K562 (cell line): Measurements from ENCODE around the gene GATAD2B. TPM values are rescaled to one million over a fixed set of nuclear protein-coding genes. Genes with fewer than 3 reads are reported as not detected.

Source experiments
- ATAC-seq: fragments of 200-7000 bp; cut with Tn5 transposase; 3 replicates; pipeline ENCODE4 v1.9.1; 2020; ENCODE audit warnings: moderate library complexity
- BruUV-seq: library from RNA; stranded (reverse); fragments of 400-500 nt; replicated peaks from 2 replicates; lab custom pipeline; 2021; lab: Mats Ljungman, UMichigan
- CTCF ChIA-PET: fragments of 300-600 bp; formaldehyde crosslinking; extraction: SDS; loops from one replicate; lab custom pipeline; 2021; ENCODE audit warnings: low intra/inter-chr PET ratio; lab: Yijun Ruan, JAX
- POLR2A ChIA-PET: fragments of 300-600, 350-650 bp; sonication (Branson Sonifier 250); formaldehyde crosslinking; extraction: SDS; loops from one replicate; lab custom pipeline; 2021; ENCODE audit warnings: antibody characterized with exemption, inconsistent platforms; lab: Yijun Ruan, JAX
- DNase-seq, 4 experiments: peaks; one replicate each; pipeline versions ENCODE4 v3.0.0 to v3.0.0-alpha.2; 2011 to 2018; ENCODE audit warnings: low spot score in 3 of 4, mixed read lengths in 3 of 4; ENCODE audit errors: extremely low read depth in 1 of 4
- FAIRE-seq: peaks from 2 replicates; lab custom pipeline; 2011; peaks lifted over from hg19 to GRCh38; lab: Jason Lieb, UNC
- H2AFZ ChIP-seq: 2 replicates; pipeline ENCODE4 v1.6.0; 2011; ENCODE audit warnings: low read depth, low read length, control low read depth, inconsistent platforms
- H3K27ac ChIP-seq: fragments of 200-600 bp; 3 replicates; pipeline ENCODE4 v1.8.0; 2011; ENCODE audit warnings: low read depth, mild to moderate bottlenecking, control low read depth, inconsistent platforms, low read length, moderate library complexity, mixed read lengths; ENCODE audit errors: extremely low read depth
- H3K27me3 ChIP-seq, 2 experiments: fragments of 300-600 bp in 1 of 2; 2 replicates in 1 of 2; 3 replicates in 1 of 2; pipeline versions ENCODE4 v1.6.0 to v1.8.0; 2011; ENCODE audit warnings: inconsistent platforms in 2 of 2, low read length in 2 of 2, mild to moderate bottlenecking in 1 of 2, mixed read lengths in 1 of 2, moderate library complexity in 1 of 2; ENCODE audit not compliant: control insufficient read depth in 2 of 2, insufficient read depth in 2 of 2
- H3K36me3 ChIP-seq: fragments of 300-600 bp; 3 replicates; pipeline ENCODE4 v1.8.0; 2011; ENCODE audit warnings: mild to moderate bottlenecking, low read length, inconsistent platforms; ENCODE audit not compliant: control insufficient read depth, insufficient read depth
- H3K4me1 ChIP-seq, 2 experiments: fragments of 200-600 bp in 1 of 2; replicated peaks in 1 of 2; 2 replicates in 1 of 2; 3 replicates in 1 of 2; pipeline versions ENCODE4 v1.5.1 to v1.8.0; 2011; ENCODE audit warnings: inconsistent platforms in 2 of 2, low read length in 2 of 2, mild to moderate bottlenecking in 1 of 2, mixed read lengths in 1 of 2, moderate library complexity in 1 of 2; ENCODE audit not compliant: control insufficient read depth in 2 of 2, insufficient read depth in 2 of 2
- H3K4me2 ChIP-seq: 2 replicates; pipeline ENCODE4 v1.6.1; 2011; ENCODE audit warnings: low read length, control low read depth, inconsistent platforms, mixed read lengths; ENCODE audit not compliant: insufficient read depth
- H3K4me3 ChIP-seq: fragments of 200-600 bp; sonication (generic), shearing (Covaris generic); 2 replicates; pipeline ENCODE4 v1.5.1; 2016; ENCODE audit warnings: control low read depth, inconsistent platforms
- H3K79me2 ChIP-seq: fragments of 200-600 bp; 3 replicates; pipeline ENCODE4 v1.8.0; 2011; ENCODE audit warnings: low read length, inconsistent platforms; ENCODE audit not compliant: control insufficient read depth, insufficient read depth
- H3K9ac ChIP-seq, 2 experiments: 2 replicates each; pipeline versions ENCODE4 v1.6.0 to v1.6.1; 2011; ENCODE audit warnings: low read depth in 2 of 2, low read length in 2 of 2, control low read depth in 1 of 2, inconsistent platforms in 1 of 2, mild to moderate bottlenecking in 1 of 2, mixed read lengths in 1 of 2; ENCODE audit not compliant: insufficient read depth in 1 of 2
- H3K9me1 ChIP-seq: one replicate; pipeline ENCODE4 v1.6.0; 2011; ENCODE audit warnings: inconsistent platforms, mild to moderate bottlenecking, low read length, moderate library complexity; ENCODE audit not compliant: control insufficient read depth, insufficient read depth
- H3K9me3 ChIP-seq: replicated peaks from 2 replicates; pipeline ENCODE4 v1.5.1; 2011; ENCODE audit warnings: low read depth, low read length, inconsistent platforms; ENCODE audit not compliant: control insufficient read depth, insufficient read depth
- H4K20me1 ChIP-seq: replicated peaks from 2 replicates; pipeline ENCODE4 v1.6.1; 2011; ENCODE audit warnings: low read length, inconsistent platforms, mixed read lengths; ENCODE audit not compliant: control insufficient read depth, insufficient read depth
- POLR2H ChIP-seq: IDR thresholded peaks from 2 replicates; pipeline ENCODE4 v1.6.1; 2016; ENCODE audit warnings: missing genetic modification characterization, low read depth, mild to moderate bottlenecking, control low read depth, missing compliant biosample characterization, moderate library complexity
- PTBP1 ChIP-seq: fragments of 200-400 bp; formaldehyde crosslinking; IDR thresholded peaks from 2 replicates; pipeline ENCODE4 v1.6.1; 2017; ENCODE audit warnings: low read depth, low read length
- RBM25 ChIP-seq: fragments of 200-400 bp; formaldehyde crosslinking; IDR thresholded peaks from 2 replicates; pipeline ENCODE4 v1.6.1; 2018; ENCODE audit warnings: low read length, low read depth, moderate library complexity; ENCODE audit not compliant: severe bottlenecking
- TAF9B ChIP-seq: fragments of 450-650 bp; IDR thresholded peaks from 2 replicates; pipeline ENCODE4 v1.6.1; 2018; ENCODE audit warnings: mild to moderate bottlenecking; ENCODE audit not compliant: partially characterized antibody
- ZNF699 ChIP-seq: fragments of 250-450 bp; sonication (Bioruptor Pico); IDR thresholded peaks from 2 replicates; pipeline ENCODE4 v1.8.0; 2021; ENCODE audit warnings: mild to moderate bottlenecking, moderate library complexity; ENCODE audit not compliant: insufficient replicate concordance
- in situ Hi-C: fragments of 300-500 bp; cut with MboI; formaldehyde crosslinking; loops from 4 replicates; pipeline ENCODE4 v1.15.0; 2018; ENCODE audit warnings: inconsistent platforms, mixed read lengths
- intact Hi-C: fragments of 100-400 bp; cut with micrococcal nuclease; formaldehyde crosslinking; loops from 2 replicates; pipeline ENCODE4 v1.14.2; 2022
- polyA plus RNA-seq, 8 experiments: library from polyadenylated mRNA; depleted of rRNA in 4 of 8; stranded (reverse) in 5 of 8; unstranded in 3 of 8; fragments of >200 nt; fragmentation: Nextera tagmentation in 2 of 8; fragmentation: Illumina TruSeq in 1 of 8; extraction: Ambion mirVana in 2 of 8; extraction: Trizol in 1 of 8; gene quantifications; 2 replicates each; pipeline versions ENCODE4 v1.2.1 to v1.2.3, GENCODE V29; 2011 to 2014; ENCODE audit warnings: inconsistent platforms in 1 of 8, missing spikeins in 1 of 8
- total RNA-seq, 7 experiments: library from RNA; depleted of rRNA in 6 of 7; stranded (reverse); fragments of >200 nt in 6 of 7; fragmentation: Illumina TruSeq in 2 of 7; extraction: Trizol in 2 of 7; gene quantifications; 2 replicates each; pipeline versions ENCODE4 v1.2.1 to v1.2.3, GENCODE V29; 2011 to 2021; ENCODE audit warnings: low replicate concordance in 1 of 7
- TF ChIP-seq, protein P1 (sequence below): fragments of 450-650 bp; formaldehyde crosslinking; IDR thresholded peaks from 2 replicates; pipeline ENCODE4 v1.4.0; 2020; ENCODE audit warnings: mild to moderate bottlenecking, moderate library complexity
- TF ChIP-seq, protein P2 (sequence below): fragments of 450-650 bp; IDR thresholded peaks from 2 replicates; pipeline ENCODE4 v1.6.1; 2016; ENCODE audit warnings: mild to moderate bottlenecking, moderate library complexity
- TF ChIP-seq, protein P3 (sequence below): sonication (generic); formaldehyde crosslinking; IDR thresholded peaks from 2 replicates; pipeline ENCODE4 v1.8.0; 2022; ENCODE audit warnings: mild to moderate bottlenecking, missing genetic modification reagents

The GATAD2B gene
- total and polyA plus RNA-seq, 9 of the 15 experiments (the other 6 are each of a cell fraction or from before 2014, with no cell fraction given) = 1.5 to 40.2 (median 4.9) TPM

DNA sequence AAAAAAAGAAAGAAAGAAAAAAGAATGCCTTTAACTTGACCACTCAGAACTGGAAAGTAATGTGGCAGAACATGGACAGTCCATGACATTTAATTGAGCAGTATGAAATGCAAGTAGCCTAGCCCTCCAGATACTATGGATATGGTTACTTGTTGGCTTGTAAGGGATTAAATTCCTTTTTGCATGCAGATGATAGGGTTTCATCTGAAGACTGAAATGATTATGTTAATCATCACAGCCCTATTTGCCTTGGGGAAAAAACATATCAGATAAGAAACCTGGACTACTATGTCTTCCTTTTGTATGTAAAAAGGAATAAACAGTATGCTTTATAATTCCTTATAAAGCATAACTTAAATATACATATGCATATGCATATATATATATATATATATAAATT lies 66.0 kb downstream of the GATAD2B start:
- no peak overlapping the region for H3K4me3 ChIP-seq
- H3K9ac ChIP-seq = no peak overlapping the region
- peaks cover 48% of the 10 kb centered on the region for H3K79me2 ChIP-seq
- no peaks in the 10 kb centered on the region for H3K4me1 ChIP-seq
- H3K27ac ChIP-seq = no peak overlapping the region
- H3K9me3 ChIP-seq = no peaks in the 10 kb centered on the region
- H3K36me3 ChIP-seq = peaks cover 19% of the 10 kb centered on the region; the same call in 2 of the 3 replicates
- H2AFZ ChIP-seq = no peak overlapping the region
- H3K4me2 ChIP-seq = no peak overlapping the region
- intact Hi-C loops (no loop called here), in situ Hi-C loops (no loop called here)
- POLR2A ChIA-PET = interaction anchor here (1.2 kb wide), 1 partner anchor 25 kb away, joined by 3 read pairs; no protein-coding TSS in a partner anchor
- no peaks in the 10 kb centered on the region for H3K27me3 ChIP-seq
- FAIRE-seq (no peak), ATAC-seq (no peak), DNase-seq (no peak)
- no peaks in the 10 kb centered on the region for H4K20me1 ChIP-seq
- H3K9me1 ChIP-seq = no peaks in the 10 kb centered on the region
- CTCF ChIA-PET = no interaction called here
- BruUV-seq = no TSS peak
- TF ChIP-seq, protein P1, sequence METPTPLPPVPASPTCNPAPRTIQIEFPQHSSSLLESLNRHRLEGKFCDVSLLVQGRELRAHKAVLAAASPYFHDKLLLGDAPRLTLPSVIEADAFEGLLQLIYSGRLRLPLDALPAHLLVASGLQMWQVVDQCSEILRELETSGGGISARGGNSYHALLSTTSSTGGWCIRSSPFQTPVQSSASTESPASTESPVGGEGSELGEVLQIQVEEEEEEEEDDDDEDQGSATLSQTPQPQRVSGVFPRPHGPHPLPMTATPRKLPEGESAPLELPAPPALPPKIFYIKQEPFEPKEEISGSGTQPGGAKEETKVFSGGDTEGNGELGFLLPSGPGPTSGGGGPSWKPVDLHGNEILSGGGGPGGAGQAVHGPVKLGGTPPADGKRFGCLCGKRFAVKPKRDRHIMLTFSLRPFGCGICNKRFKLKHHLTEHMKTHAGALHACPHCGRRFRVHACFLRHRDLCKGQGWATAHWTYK (CRISPR knock-in tag) = no peak
- TF ChIP-seq, protein P2, sequence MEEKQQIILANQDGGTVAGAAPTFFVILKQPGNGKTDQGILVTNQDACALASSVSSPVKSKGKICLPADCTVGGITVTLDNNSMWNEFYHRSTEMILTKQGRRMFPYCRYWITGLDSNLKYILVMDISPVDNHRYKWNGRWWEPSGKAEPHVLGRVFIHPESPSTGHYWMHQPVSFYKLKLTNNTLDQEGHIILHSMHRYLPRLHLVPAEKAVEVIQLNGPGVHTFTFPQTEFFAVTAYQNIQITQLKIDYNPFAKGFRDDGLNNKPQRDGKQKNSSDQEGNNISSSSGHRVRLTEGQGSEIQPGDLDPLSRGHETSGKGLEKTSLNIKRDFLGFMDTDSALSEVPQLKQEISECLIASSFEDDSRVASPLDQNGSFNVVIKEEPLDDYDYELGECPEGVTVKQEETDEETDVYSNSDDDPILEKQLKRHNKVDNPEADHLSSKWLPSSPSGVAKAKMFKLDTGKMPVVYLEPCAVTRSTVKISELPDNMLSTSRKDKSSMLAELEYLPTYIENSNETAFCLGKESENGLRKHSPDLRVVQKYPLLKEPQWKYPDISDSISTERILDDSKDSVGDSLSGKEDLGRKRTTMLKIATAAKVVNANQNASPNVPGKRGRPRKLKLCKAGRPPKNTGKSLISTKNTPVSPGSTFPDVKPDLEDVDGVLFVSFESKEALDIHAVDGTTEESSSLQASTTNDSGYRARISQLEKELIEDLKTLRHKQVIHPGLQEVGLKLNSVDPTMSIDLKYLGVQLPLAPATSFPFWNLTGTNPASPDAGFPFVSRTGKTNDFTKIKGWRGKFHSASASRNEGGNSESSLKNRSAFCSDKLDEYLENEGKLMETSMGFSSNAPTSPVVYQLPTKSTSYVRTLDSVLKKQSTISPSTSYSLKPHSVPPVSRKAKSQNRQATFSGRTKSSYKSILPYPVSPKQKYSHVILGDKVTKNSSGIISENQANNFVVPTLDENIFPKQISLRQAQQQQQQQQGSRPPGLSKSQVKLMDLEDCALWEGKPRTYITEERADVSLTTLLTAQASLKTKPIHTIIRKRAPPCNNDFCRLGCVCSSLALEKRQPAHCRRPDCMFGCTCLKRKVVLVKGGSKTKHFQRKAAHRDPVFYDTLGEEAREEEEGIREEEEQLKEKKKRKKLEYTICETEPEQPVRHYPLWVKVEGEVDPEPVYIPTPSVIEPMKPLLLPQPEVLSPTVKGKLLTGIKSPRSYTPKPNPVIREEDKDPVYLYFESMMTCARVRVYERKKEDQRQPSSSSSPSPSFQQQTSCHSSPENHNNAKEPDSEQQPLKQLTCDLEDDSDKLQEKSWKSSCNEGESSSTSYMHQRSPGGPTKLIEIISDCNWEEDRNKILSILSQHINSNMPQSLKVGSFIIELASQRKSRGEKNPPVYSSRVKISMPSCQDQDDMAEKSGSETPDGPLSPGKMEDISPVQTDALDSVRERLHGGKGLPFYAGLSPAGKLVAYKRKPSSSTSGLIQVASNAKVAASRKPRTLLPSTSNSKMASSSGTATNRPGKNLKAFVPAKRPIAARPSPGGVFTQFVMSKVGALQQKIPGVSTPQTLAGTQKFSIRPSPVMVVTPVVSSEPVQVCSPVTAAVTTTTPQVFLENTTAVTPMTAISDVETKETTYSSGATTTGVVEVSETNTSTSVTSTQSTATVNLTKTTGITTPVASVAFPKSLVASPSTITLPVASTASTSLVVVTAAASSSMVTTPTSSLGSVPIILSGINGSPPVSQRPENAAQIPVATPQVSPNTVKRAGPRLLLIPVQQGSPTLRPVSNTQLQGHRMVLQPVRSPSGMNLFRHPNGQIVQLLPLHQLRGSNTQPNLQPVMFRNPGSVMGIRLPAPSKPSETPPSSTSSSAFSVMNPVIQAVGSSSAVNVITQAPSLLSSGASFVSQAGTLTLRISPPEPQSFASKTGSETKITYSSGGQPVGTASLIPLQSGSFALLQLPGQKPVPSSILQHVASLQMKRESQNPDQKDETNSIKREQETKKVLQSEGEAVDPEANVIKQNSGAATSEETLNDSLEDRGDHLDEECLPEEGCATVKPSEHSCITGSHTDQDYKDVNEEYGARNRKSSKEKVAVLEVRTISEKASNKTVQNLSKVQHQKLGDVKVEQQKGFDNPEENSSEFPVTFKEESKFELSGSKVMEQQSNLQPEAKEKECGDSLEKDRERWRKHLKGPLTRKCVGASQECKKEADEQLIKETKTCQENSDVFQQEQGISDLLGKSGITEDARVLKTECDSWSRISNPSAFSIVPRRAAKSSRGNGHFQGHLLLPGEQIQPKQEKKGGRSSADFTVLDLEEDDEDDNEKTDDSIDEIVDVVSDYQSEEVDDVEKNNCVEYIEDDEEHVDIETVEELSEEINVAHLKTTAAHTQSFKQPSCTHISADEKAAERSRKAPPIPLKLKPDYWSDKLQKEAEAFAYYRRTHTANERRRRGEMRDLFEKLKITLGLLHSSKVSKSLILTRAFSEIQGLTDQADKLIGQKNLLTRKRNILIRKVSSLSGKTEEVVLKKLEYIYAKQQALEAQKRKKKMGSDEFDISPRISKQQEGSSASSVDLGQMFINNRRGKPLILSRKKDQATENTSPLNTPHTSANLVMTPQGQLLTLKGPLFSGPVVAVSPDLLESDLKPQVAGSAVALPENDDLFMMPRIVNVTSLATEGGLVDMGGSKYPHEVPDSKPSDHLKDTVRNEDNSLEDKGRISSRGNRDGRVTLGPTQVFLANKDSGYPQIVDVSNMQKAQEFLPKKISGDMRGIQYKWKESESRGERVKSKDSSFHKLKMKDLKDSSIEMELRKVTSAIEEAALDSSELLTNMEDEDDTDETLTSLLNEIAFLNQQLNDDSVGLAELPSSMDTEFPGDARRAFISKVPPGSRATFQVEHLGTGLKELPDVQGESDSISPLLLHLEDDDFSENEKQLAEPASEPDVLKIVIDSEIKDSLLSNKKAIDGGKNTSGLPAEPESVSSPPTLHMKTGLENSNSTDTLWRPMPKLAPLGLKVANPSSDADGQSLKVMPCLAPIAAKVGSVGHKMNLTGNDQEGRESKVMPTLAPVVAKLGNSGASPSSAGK = no peak
- TF ChIP-seq PTBP1 (no peak), POLR2H (tag) (no peak), TAF9B (no peak), RBM25 (no peak), ZNF699 (CRISPR knock-in tag) (no peak)
- TF ChIP-seq, protein P3, sequence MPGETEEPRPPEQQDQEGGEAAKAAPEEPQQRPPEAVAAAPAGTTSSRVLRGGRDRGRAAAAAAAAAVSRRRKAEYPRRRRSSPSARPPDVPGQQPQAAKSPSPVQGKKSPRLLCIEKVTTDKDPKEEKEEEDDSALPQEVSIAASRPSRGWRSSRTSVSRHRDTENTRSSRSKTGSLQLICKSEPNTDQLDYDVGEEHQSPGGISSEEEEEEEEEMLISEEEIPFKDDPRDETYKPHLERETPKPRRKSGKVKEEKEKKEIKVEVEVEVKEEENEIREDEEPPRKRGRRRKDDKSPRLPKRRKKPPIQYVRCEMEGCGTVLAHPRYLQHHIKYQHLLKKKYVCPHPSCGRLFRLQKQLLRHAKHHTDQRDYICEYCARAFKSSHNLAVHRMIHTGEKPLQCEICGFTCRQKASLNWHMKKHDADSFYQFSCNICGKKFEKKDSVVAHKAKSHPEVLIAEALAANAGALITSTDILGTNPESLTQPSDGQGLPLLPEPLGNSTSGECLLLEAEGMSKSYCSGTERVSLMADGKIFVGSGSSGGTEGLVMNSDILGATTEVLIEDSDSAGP (CRISPR knock-in tag) = no peak
